GM12878 (cell line): ENCODE results near the gene C16orf82. TPM values are rescaled to one million over a fixed set of nuclear protein-coding genes. Genes with fewer than 3 reads are reported as not detected.

Source experiments
- ATAC-seq: fragments of 200-7000 bp; cut with Tn5 transposase; 3 replicates; pipeline ENCODE4 v1.9.1; 2020; ENCODE audit warnings: mild to moderate bottlenecking, moderate library complexity
- BruUV-seq: library from RNA; stranded (reverse); fragments of 400-500 nt; replicated peaks from 2 replicates; lab custom pipeline; 2021; lab: Mats Ljungman, UMichigan
- CTCF ChIA-PET: fragments of 300-600 bp; sonication (Branson Sonifier 250); formaldehyde crosslinking; extraction: SDS; loops from one replicate; lab custom pipeline; 2021; ENCODE audit warnings: inconsistent platforms; lab: Yijun Ruan, JAX
- POLR2A ChIA-PET: fragments of 350-600 bp; formaldehyde crosslinking; extraction: SDS; loops from one replicate; lab custom pipeline; 2021; ENCODE audit warnings: inconsistent platforms; lab: Charles Lee
- RAD21 ChIA-PET: fragments of 300-600 bp; sonication (Branson Sonifier 250); formaldehyde crosslinking; loops from one replicate; lab custom pipeline; 2023; ENCODE audit warnings: antibody characterized with exemption; ENCODE audit not compliant: unreplicated experiment; lab: Charles Lee
- SMC1A ChIA-PET: fragments of 300-600 bp; sonication (Branson Sonifier 250); formaldehyde crosslinking; loops from one replicate; lab custom pipeline; 2023; ENCODE audit not compliant: unreplicated experiment, uncharacterized antibody; lab: Charles Lee
- DNase-seq: peaks from one replicate; pipeline ENCODE4 v3.0.0-alpha.2; 2011; ENCODE audit warnings: low read depth, low spot score
- FAIRE-seq: peaks from 3 replicates; lab custom pipeline; 2011; peaks lifted over from hg19 to GRCh38; lab: Jason Lieb, UNC
- H2AFZ ChIP-seq: 2 replicates; pipeline ENCODE4 v1.6.0; 2011; ENCODE audit warnings: low read depth, low read length, control low read depth; ENCODE audit not compliant: control insufficient read depth
- H3K27ac ChIP-seq: 2 replicates; pipeline ENCODE4 v1.5.1; 2011; ENCODE audit warnings: control low read depth; ENCODE audit not compliant: control insufficient read depth, insufficient read depth
- H3K27me3 ChIP-seq, 2 experiments: replicated peaks in 1 of 2; 2 replicates each; pipeline versions ENCODE4 v1.6.0 to v1.6.1; 2011; ENCODE audit warnings: low read length in 1 of 2; ENCODE audit not compliant: control insufficient read depth in 2 of 2, insufficient read depth in 2 of 2
- H3K36me3 ChIP-seq, 2 experiments: 2 replicates each; pipeline ENCODE4 v1.5.1; 2011; ENCODE audit warnings: low read length in 1 of 2; ENCODE audit not compliant: control insufficient read depth in 2 of 2, insufficient read depth in 2 of 2
- H3K4me1 ChIP-seq: 2 replicates; pipeline ENCODE4 v1.6.1; 2011; ENCODE audit warnings: mild to moderate bottlenecking, low read length, moderate library complexity, mixed read lengths; ENCODE audit not compliant: control insufficient read depth, insufficient read depth
- H3K4me2 ChIP-seq: 2 replicates; pipeline ENCODE4 v1.6.0; 2011; ENCODE audit warnings: control low read depth; ENCODE audit not compliant: control insufficient read depth, insufficient read depth
- H3K4me3 ChIP-seq: fragments of 200-600 bp; sonication (generic); 2 replicates; pipeline ENCODE4 v1.5.1; 2016
- H3K79me2 ChIP-seq: 2 replicates; pipeline ENCODE4 v1.6.0; 2011; ENCODE audit warnings: low read length; ENCODE audit not compliant: control insufficient read depth, insufficient read depth
- H3K9ac ChIP-seq: 2 replicates; pipeline ENCODE4 v1.8.0; 2011; ENCODE audit warnings: low read length, control low read depth, mixed read lengths; ENCODE audit not compliant: control insufficient read depth, insufficient read depth
- H3K9me3 ChIP-seq: replicated peaks from 3 replicates; pipeline ENCODE4 v1.5.1; 2011; ENCODE audit warnings: mild to moderate bottlenecking, low read length; ENCODE audit not compliant: control insufficient read depth, insufficient read depth
- H4K20me1 ChIP-seq: 2 replicates; pipeline ENCODE4 v1.6.0; 2011; ENCODE audit not compliant: control insufficient read depth, insufficient read depth
- BHLHE40 ChIP-seq, 2 experiments: fragments of 450-650 bp in 1 of 2; IDR thresholded peaks; 2 replicates each; pipeline ENCODE4 v1.6.1; 2011 to 2017; ENCODE audit warnings: low read depth in 2 of 2, borderline replicate concordance in 1 of 2, improper control_type of control experiment in 1 of 2, low read length in 1 of 2, mild to moderate bottlenecking in 1 of 2
- E4F1 ChIP-seq: fragments of 450-650 bp; IDR thresholded peaks from 2 replicates; pipeline ENCODE4 v1.6.1; 2018; ENCODE audit warnings: borderline replicate concordance, mild to moderate bottlenecking; ENCODE audit not compliant: partially characterized antibody
- EED ChIP-seq: sonication (generic); IDR thresholded peaks from 2 replicates; pipeline ENCODE4 v1.6.1; 2016; ENCODE audit warnings: antibody characterized with exemption, low read depth
- MAX ChIP-seq: IDR thresholded peaks from 2 replicates; pipeline ENCODE4 v1.6.1; 2012; ENCODE audit warnings: low read depth, low read length, improper control_type of control experiment
- NR2F1 ChIP-seq: fragments of 450-650 bp; conservative IDR thresholded peaks from 2 replicates; pipeline ENCODE4 v1.6.1; 2017; ENCODE audit warnings: mild to moderate bottlenecking
- RFX5 ChIP-seq: IDR thresholded peaks from 2 replicates; pipeline ENCODE4 v1.6.1; 2011; ENCODE audit warnings: low read depth, low read length, improper control_type of control experiment
- WGBS: methylation state at CpG from one replicate; pipeline ENCODE4 v1.1.6; 2016; ENCODE audit warnings: low lambda C conversion rate; ENCODE audit not compliant: insufficient replicate concordance, insufficient coverage; ENCODE audit errors: missing lambda C conversion rate; 5-methylcytosine and 5-hydroxymethylcytosine counted together
- in situ Hi-C: fragments of 300-500 bp; cut with MboI; formaldehyde crosslinking; loops from 9 replicates; pipeline ENCODE4 v1.14.3; 2018; ENCODE audit warnings: mixed read lengths
- intact Hi-C: fragments of 100-400 bp; cut with micrococcal nuclease; formaldehyde crosslinking; loops from one replicate; pipeline ENCODE4 v1.14.2; 2022; ENCODE audit not compliant: unreplicated experiment
- polyA plus RNA-seq, 11 experiments: library from polyadenylated mRNA; depleted of rRNA in 4 of 11; unstranded in 6 of 11; stranded (reverse) in 5 of 11; fragments of >200 nt; fragmentation: Nextera tagmentation in 4 of 11; fragmentation: Illumina TruSeq in 1 of 11; extraction: Ambion mirVana in 4 of 11; extraction: Trizol in 1 of 11; gene quantifications; 1 replicate in 1 of 11; 2 replicates in 10 of 11; pipeline versions ENCODE4 v1.2.1 to v1.2.3, GENCODE V29; 2011 to 2016; ENCODE audit warnings: inconsistent platforms in 2 of 11, missing spikeins in 2 of 11, low read depth in 1 of 11
- total RNA-seq, 4 experiments: library from RNA; depleted of rRNA in 3 of 4; stranded (reverse); fragments of >200 nt in 3 of 4; fragmentation: Illumina TruSeq in 1 of 4; extraction: Trizol in 1 of 4; gene quantifications; 2 replicates each; pipeline versions ENCODE4 v1.2.1 to v1.2.3, GENCODE V29; 2013 to 2021

The C16orf82 gene
- total and polyA plus RNA-seq, 10 of the 15 experiments (the other 5 are each of a cell fraction or from before 2014, with no cell fraction given): not detected

- no peak overlapping the region for H3K27ac ChIP-seq
- no peaks in the 10 kb centered on the region for H3K9me3 ChIP-seq
- DNase-seq (no peak), ATAC-seq (no peak), FAIRE-seq (no peak)
- no peak for TF ChIP-seq BHLHE40 (IDR thresholded peaks at IDR 0.05; ENCODE audit: borderline replicate concordance in 1 of 2, low read depth in 2 of 2, low read length in 1 of 2)
- TF ChIP-seq NR2F1: no peak
- TF ChIP-seq MAX: no peak
- TF ChIP-seq EED: no peak
- no peak for TF ChIP-seq E4F1
- no peak for TF ChIP-seq RFX5
- in situ Hi-C loops (no loop called here), intact Hi-C loops (no loop called here)
- POLR2A ChIA-PET: no interaction called here
- H4K20me1 ChIP-seq: no peaks in the 10 kb centered on the region
- no peak overlapping the region for H3K4me2 ChIP-seq
- RAD21 ChIA-PET: no interaction called here
- H3K36me3 ChIP-seq: no peaks in the 10 kb centered on the region
- 69% methylated on average over 16 of the region's 16 CpGs for WGBS
- no peak overlapping the region for H3K9ac ChIP-seq
- H3K4me3 ChIP-seq: no peak overlapping the region
- SMC1A ChIA-PET: no interaction called here
- H3K79me2 ChIP-seq: no peaks in the 10 kb centered on the region
- H2AFZ ChIP-seq: no peak overlapping the region
- BruUV-seq: no TSS peak
- no peaks in the 10 kb centered on the region for H3K27me3 ChIP-seq
- H3K4me1 ChIP-seq: no peaks in the 10 kb centered on the region
- CTCF ChIA-PET: interaction anchor here (1.3 kb wide), 1 partner anchor 58 kb away, joined by 3 read pairs; no protein-coding TSS in a partner anchor
Measured at GRCh38 chr16:27052007-27052406, 14.7 kb upstream of the C16orf82 start.
